Vagina (tissue), 2 donors: ENCODE data around the gene PIM1.

Source experiments
- POLR2A ChIP-seq, 2 donors: fragments of 450-650 bp; IDR thresholded peaks; one replicate each; pipeline ENCODE4 v1.6.1; 2017; ENCODE audit warnings: antibody characterized with exemption in 2 of 2, mild to moderate bottlenecking in 2 of 2, moderate library complexity in 2 of 2
- POLR2AphosphoS5 ChIP-seq, 2 donors: sonication (generic); formaldehyde crosslinking; IDR thresholded peaks; one replicate each; pipeline ENCODE4 v1.9.0; 2017; ENCODE audit warnings: antibody characterized with exemption in 2 of 2, mild to moderate bottlenecking in 2 of 2, low read depth in 1 of 2; ENCODE audit not compliant: insufficient read depth in 1 of 2
- TF ChIP-seq, protein P1 (sequence below), 3 experiments: fragments of 450-650 bp in 2 of 3; fragments of 200-600 bp in 1 of 3; sonication (generic) in 1 of 3; IDR thresholded peaks; one replicate each; pipeline ENCODE4 v1.5.1; 2017 to 2019; ENCODE audit warnings: antibody characterized with exemption in 3 of 3, mild to moderate bottlenecking in 2 of 3, moderate library complexity in 2 of 3

- TF ChIP-seq, protein P1, sequence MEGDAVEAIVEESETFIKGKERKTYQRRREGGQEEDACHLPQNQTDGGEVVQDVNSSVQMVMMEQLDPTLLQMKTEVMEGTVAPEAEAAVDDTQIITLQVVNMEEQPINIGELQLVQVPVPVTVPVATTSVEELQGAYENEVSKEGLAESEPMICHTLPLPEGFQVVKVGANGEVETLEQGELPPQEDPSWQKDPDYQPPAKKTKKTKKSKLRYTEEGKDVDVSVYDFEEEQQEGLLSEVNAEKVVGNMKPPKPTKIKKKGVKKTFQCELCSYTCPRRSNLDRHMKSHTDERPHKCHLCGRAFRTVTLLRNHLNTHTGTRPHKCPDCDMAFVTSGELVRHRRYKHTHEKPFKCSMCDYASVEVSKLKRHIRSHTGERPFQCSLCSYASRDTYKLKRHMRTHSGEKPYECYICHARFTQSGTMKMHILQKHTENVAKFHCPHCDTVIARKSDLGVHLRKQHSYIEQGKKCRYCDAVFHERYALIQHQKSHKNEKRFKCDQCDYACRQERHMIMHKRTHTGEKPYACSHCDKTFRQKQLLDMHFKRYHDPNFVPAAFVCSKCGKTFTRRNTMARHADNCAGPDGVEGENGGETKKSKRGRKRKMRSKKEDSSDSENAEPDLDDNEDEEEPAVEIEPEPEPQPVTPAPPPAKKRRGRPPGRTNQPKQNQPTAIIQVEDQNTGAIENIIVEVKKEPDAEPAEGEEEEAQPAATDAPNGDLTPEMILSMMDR (IDR thresholded peaks at IDR 0.05) = no peak
- no peak for TF ChIP-seq POLR2A (IDR thresholded peaks at IDR 0.05)
- TF ChIP-seq POLR2AphosphoS5 (IDR thresholded peaks at IDR 0.05; ENCODE audit: insufficient read depth in 1 of 2, low read depth in 1 of 2) = no peak
These were observed 42.3 kb downstream of the PIM1 start for GRCh38 chr6:37212268-37212667.
